K562 (cell line): ENCODE data around the gene C13orf42. TPM values are rescaled to one million over a fixed set of nuclear protein-coding genes. Genes with fewer than 3 reads are reported as not detected.

Source experiments
- ATAC-seq: fragments of 200-7000 bp; cut with Tn5 transposase; 3 replicates; pipeline ENCODE4 v1.9.1; 2020; ENCODE audit warnings: moderate library complexity
- BruUV-seq: library from RNA; stranded (reverse); fragments of 400-500 nt; replicated peaks from 2 replicates; lab custom pipeline; 2021; lab: Mats Ljungman, UMichigan
- CTCF ChIA-PET: fragments of 300-600 bp; formaldehyde crosslinking; extraction: SDS; loops from one replicate; lab custom pipeline; 2021; ENCODE audit warnings: low intra/inter-chr PET ratio; lab: Yijun Ruan, JAX
- POLR2A ChIA-PET: fragments of 300-600, 350-650 bp; sonication (Branson Sonifier 250); formaldehyde crosslinking; extraction: SDS; loops from one replicate; lab custom pipeline; 2021; ENCODE audit warnings: antibody characterized with exemption, inconsistent platforms; lab: Yijun Ruan, JAX
- DNase-seq, 4 experiments: peaks; one replicate each; pipeline versions ENCODE4 v3.0.0 to v3.0.0-alpha.2; 2011 to 2018; ENCODE audit warnings: low spot score in 3 of 4, mixed read lengths in 3 of 4; ENCODE audit errors: extremely low read depth in 1 of 4
- FAIRE-seq: peaks from 2 replicates; lab custom pipeline; 2011; peaks lifted over from hg19 to GRCh38; lab: Jason Lieb, UNC
- H2AFZ ChIP-seq: 2 replicates; pipeline ENCODE4 v1.6.0; 2011; ENCODE audit warnings: low read depth, low read length, control low read depth, inconsistent platforms
- H3K27ac ChIP-seq: fragments of 200-600 bp; 3 replicates; pipeline ENCODE4 v1.8.0; 2011; ENCODE audit warnings: low read depth, mild to moderate bottlenecking, control low read depth, inconsistent platforms, low read length, moderate library complexity, mixed read lengths; ENCODE audit errors: extremely low read depth
- H3K27me3 ChIP-seq, 2 experiments: fragments of 300-600 bp in 1 of 2; 2 replicates in 1 of 2; 3 replicates in 1 of 2; pipeline versions ENCODE4 v1.6.0 to v1.8.0; 2011; ENCODE audit warnings: inconsistent platforms in 2 of 2, low read length in 2 of 2, mild to moderate bottlenecking in 1 of 2, mixed read lengths in 1 of 2, moderate library complexity in 1 of 2; ENCODE audit not compliant: control insufficient read depth in 2 of 2, insufficient read depth in 2 of 2
- H3K36me3 ChIP-seq: fragments of 300-600 bp; 3 replicates; pipeline ENCODE4 v1.8.0; 2011; ENCODE audit warnings: mild to moderate bottlenecking, low read length, inconsistent platforms; ENCODE audit not compliant: control insufficient read depth, insufficient read depth
- H3K4me1 ChIP-seq, 2 experiments: fragments of 200-600 bp in 1 of 2; replicated peaks in 1 of 2; 2 replicates in 1 of 2; 3 replicates in 1 of 2; pipeline versions ENCODE4 v1.5.1 to v1.8.0; 2011; ENCODE audit warnings: inconsistent platforms in 2 of 2, low read length in 2 of 2, mild to moderate bottlenecking in 1 of 2, mixed read lengths in 1 of 2, moderate library complexity in 1 of 2; ENCODE audit not compliant: control insufficient read depth in 2 of 2, insufficient read depth in 2 of 2
- H3K4me2 ChIP-seq: 2 replicates; pipeline ENCODE4 v1.6.1; 2011; ENCODE audit warnings: low read length, control low read depth, inconsistent platforms, mixed read lengths; ENCODE audit not compliant: insufficient read depth
- H3K4me3 ChIP-seq: fragments of 200-600 bp; sonication (generic), shearing (Covaris generic); 2 replicates; pipeline ENCODE4 v1.5.1; 2016; ENCODE audit warnings: control low read depth, inconsistent platforms
- H3K79me2 ChIP-seq: fragments of 200-600 bp; 3 replicates; pipeline ENCODE4 v1.8.0; 2011; ENCODE audit warnings: low read length, inconsistent platforms; ENCODE audit not compliant: control insufficient read depth, insufficient read depth
- H3K9ac ChIP-seq, 2 experiments: 2 replicates each; pipeline versions ENCODE4 v1.6.0 to v1.6.1; 2011; ENCODE audit warnings: low read depth in 2 of 2, low read length in 2 of 2, control low read depth in 1 of 2, inconsistent platforms in 1 of 2, mild to moderate bottlenecking in 1 of 2, mixed read lengths in 1 of 2; ENCODE audit not compliant: insufficient read depth in 1 of 2
- H3K9me1 ChIP-seq: one replicate; pipeline ENCODE4 v1.6.0; 2011; ENCODE audit warnings: inconsistent platforms, mild to moderate bottlenecking, low read length, moderate library complexity; ENCODE audit not compliant: control insufficient read depth, insufficient read depth
- H3K9me3 ChIP-seq: replicated peaks from 2 replicates; pipeline ENCODE4 v1.5.1; 2011; ENCODE audit warnings: low read depth, low read length, inconsistent platforms; ENCODE audit not compliant: control insufficient read depth, insufficient read depth
- H4K20me1 ChIP-seq: replicated peaks from 2 replicates; pipeline ENCODE4 v1.6.1; 2011; ENCODE audit warnings: low read length, inconsistent platforms, mixed read lengths; ENCODE audit not compliant: control insufficient read depth, insufficient read depth
- ETV5 ChIP-seq: sonication (generic); formaldehyde crosslinking; IDR thresholded peaks from 2 replicates; pipeline ENCODE4 v1.4.0; 2020; ENCODE audit warnings: low read depth, mild to moderate bottlenecking, missing genetic modification reagents
- GTF2F1 ChIP-seq: IDR thresholded peaks from 2 replicates; pipeline ENCODE4 v1.6.1; 2011; ENCODE audit warnings: low read depth, low read length, improper control_type of control experiment
- HBP1 ChIP-seq: fragments of 450-650 bp; formaldehyde crosslinking; IDR thresholded peaks from 2 replicates; pipeline ENCODE4 v1.4.0; 2022; ENCODE audit warnings: missing genetic modification characterization
- HIVEP1 ChIP-seq: fragments of 250-450 bp; sonication (Bioruptor Pico); IDR thresholded peaks from 2 replicates; pipeline ENCODE4 v1.4.0; 2020; ENCODE audit warnings: mild to moderate bottlenecking
- SNRNP70 ChIP-seq: fragments of 200-400 bp; formaldehyde crosslinking; optimal IDR thresholded peaks from 2 replicates; pipeline ENCODE3; 2017; ENCODE audit warnings: low read depth, low read length
- TBP ChIP-seq: optimal IDR thresholded peaks from 2 replicates; pipeline ENCODE3; 2011; ENCODE audit warnings: low read depth, low read length, improper control_type of control experiment
- VEZF1 ChIP-seq: fragments of 200-800 bp; sonication (Bioruptor generic); IDR thresholded peaks from 2 replicates; pipeline ENCODE4 v1.6.1; 2017; ENCODE audit warnings: missing genetic modification characterization, missing compliant biosample characterization
- ZNF561 ChIP-seq: fragments of 450-650 bp; formaldehyde crosslinking; conservative IDR thresholded peaks from 2 replicates; pipeline ENCODE4 v1.4.0; 2020; ENCODE audit warnings: mild to moderate bottlenecking, moderate library complexity
- WGBS: fragments of 100-300 bp; shearing (Covaris generic); methylation state at CpG from one replicate; pipeline ENCODE4 v1.1.6; 2016; ENCODE audit warnings: low coverage, mixed read lengths; ENCODE audit not compliant: insufficient coverage; ENCODE audit errors: missing lambda C conversion rate; 5-methylcytosine and 5-hydroxymethylcytosine counted together
- in situ Hi-C: fragments of 300-500 bp; cut with MboI; formaldehyde crosslinking; loops from 4 replicates; pipeline ENCODE4 v1.15.0; 2018; ENCODE audit warnings: inconsistent platforms, mixed read lengths
- intact Hi-C: fragments of 100-400 bp; cut with micrococcal nuclease; formaldehyde crosslinking; loops from 2 replicates; pipeline ENCODE4 v1.14.2; 2022
- polyA plus RNA-seq, 8 experiments: library from polyadenylated mRNA; depleted of rRNA in 4 of 8; stranded (reverse) in 5 of 8; unstranded in 3 of 8; fragments of >200 nt; fragmentation: Nextera tagmentation in 2 of 8; fragmentation: Illumina TruSeq in 1 of 8; extraction: Ambion mirVana in 2 of 8; extraction: Trizol in 1 of 8; gene quantifications; 2 replicates each; pipeline versions ENCODE4 v1.2.1 to v1.2.3, GENCODE V29; 2011 to 2014; ENCODE audit warnings: inconsistent platforms in 1 of 8, missing spikeins in 1 of 8
- total RNA-seq, 7 experiments: library from RNA; depleted of rRNA in 6 of 7; stranded (reverse); fragments of >200 nt in 6 of 7; fragmentation: Illumina TruSeq in 2 of 7; extraction: Trizol in 2 of 7; gene quantifications; 2 replicates each; pipeline versions ENCODE4 v1.2.1 to v1.2.3, GENCODE V29; 2011 to 2021; ENCODE audit warnings: low replicate concordance in 1 of 7

The C13orf42 gene
- total and polyA plus RNA-seq, 9 of the 15 experiments (the other 6 are each of a cell fraction or from before 2014, with no cell fraction given): 0.18 TPM; not detected in 8

- Histone ChIP-seq H3K9ac (no peak overlapping the region), H3K4me2 (no peak overlapping the region), H3K27ac (no peak overlapping the region), H3K9me1 (no peaks in the 10 kb centered on the region), H3K4me1 (no peaks in the 10 kb centered on the region), H3K9me3 (no peaks in the 10 kb centered on the region), H2AFZ (no peak overlapping the region), H3K4me3 (no peak overlapping the region), H3K36me3 (no peaks in the 10 kb centered on the region), H4K20me1 (no peaks in the 10 kb centered on the region), H3K79me2 (no peaks in the 10 kb centered on the region), H3K27me3 (peaks cover 0 to 10% of the 10 kb centered on the region in 2 experiments; a peak in 1 of 5 replicates)
- no peak for ATAC-seq
- FAIRE-seq: no peak
- WGBS: 0% methylated on average over 5 of the region's 8 CpGs
- no TSS peak for BruUV-seq
- CTCF ChIA-PET: no interaction called here
- intact Hi-C loops: no loop called here
- POLR2A ChIA-PET: no interaction called here
- in situ Hi-C loops: loop anchor here (10.0 to 25.0 kb wide), 2 partner anchors 160 to 1002 kb away; partner anchors contain the start of gene NEK5
- no peak for DNase-seq
- no peak for TF ChIP-seq ETV5
- no peak for TF ChIP-seq ZNF561
- no peak for TF ChIP-seq HIVEP1 (CRISPR knock-in tag)
- no peak for TF ChIP-seq GTF2F1
- no peak for TF ChIP-seq SNRNP70
- TF ChIP-seq VEZF1 (CRISPR knock-in tag): no peak
- no peak for TF ChIP-seq TBP
- TF ChIP-seq HBP1 (CRISPR knock-in tag): no peak
Measured at GRCh38 chr13:51134763-51135365, 23.8 kb upstream of the C13orf42 start.
